Transverse colon (tissue), 4 donors: ENCODE data around the gene SNAPC3. TPM values are rescaled to one million over a fixed set of nuclear protein-coding genes. Genes with fewer than 3 reads are reported as not detected.
A peak's percentile ranks its signal among the peaks of the same experiment; 100 is the strongest.
"Not testable (repeated sequence)": the region's sequence is repeated elsewhere in the genome, so short reads cannot be mapped to it uniquely, and the experiment has no call there.

Experiments used
- DNase-seq: peaks from one replicate; pipeline ENCODE4 v3.0.0-alpha.2; 2019
- H3K27ac ChIP-seq, 4 donors: fragments of 200-600 bp; sonication (generic); 2 replicates each; pipeline ENCODE4 v1.5.1; 2016 to 2018; ENCODE audit warnings: inconsistent platforms in 4 of 4
- H3K27me3 ChIP-seq: fragments of 200-600 bp; sonication (generic); 2 replicates; pipeline ENCODE4 v1.5.1; 2017; ENCODE audit warnings: inconsistent platforms
- H3K36me3 ChIP-seq, 4 donors: fragments of 200-600 bp; sonication (generic); 2 replicates each; pipeline ENCODE4 v1.5.1; 2017 to 2019; ENCODE audit warnings: inconsistent platforms in 4 of 4
- H3K4me1 ChIP-seq, 4 donors: fragments of 200-600 bp; sonication (generic); 2 replicates each; pipeline ENCODE4 v1.5.1; 2017 to 2020; ENCODE audit warnings: inconsistent platforms in 4 of 4
- H3K4me3 ChIP-seq, 4 donors: fragments of 200-600 bp; sonication (generic); 1 replicate in 1 of 4; 2 replicates in 3 of 4; pipeline versions ENCODE4 v1.5.1 to v1.6.1; 2017 to 2019; ENCODE audit warnings: inconsistent platforms in 4 of 4
- H3K9me3 ChIP-seq, 2 donors: fragments of 200-600 bp; sonication (generic); 2 replicates each; pipeline ENCODE4 v1.5.1; 2017 to 2019; ENCODE audit warnings: inconsistent platforms in 2 of 2
- CTCF ChIP-seq, 5 experiments: fragments of 200-600 bp in 3 of 5; fragments of 450-650 bp in 2 of 5; sonication (generic) in 3 of 5; IDR thresholded peaks; 1 replicate in 2 of 5; 2 replicates in 3 of 5; pipeline ENCODE4 v1.5.1; 2016 to 2017; ENCODE audit warnings: antibody characterized with exemption in 5 of 5, inconsistent platforms in 3 of 5, mild to moderate bottlenecking in 2 of 5, moderate library complexity in 1 of 5
- EP300 ChIP-seq: sonication (generic); formaldehyde crosslinking; IDR thresholded peaks from one replicate; pipeline ENCODE4 v1.6.1; 2017; ENCODE audit warnings: antibody characterized with exemption, low read depth
- POLR2A ChIP-seq: fragments of 450-650 bp; IDR thresholded peaks from one replicate; pipeline ENCODE4 v1.6.1; 2016; ENCODE audit warnings: antibody characterized with exemption, mild to moderate bottlenecking, moderate library complexity
- POLR2AphosphoS5 ChIP-seq, 3 donors: sonication (generic); formaldehyde crosslinking; IDR thresholded peaks; one replicate each; pipeline ENCODE4 v1.6.1; 2016; ENCODE audit warnings: antibody characterized with exemption in 3 of 3
- WGBS, 2 donors: methylation state at CpG; one replicate each; pipeline ENCODE4 v1.1.5; 2018; ENCODE audit warnings: low coverage in 1 of 2; 5-methylcytosine and 5-hydroxymethylcytosine counted together
- in situ Hi-C, 4 donors: fragments of 200-750 bp; cut with MboI; loops; one replicate each; pipeline versions ENCODE4 v1.15.0 to v1.15.1; 2017; ENCODE audit warnings: low sequenced_read_pairs in 3 of 4, low pct_ligation_motif_present in 1 of 4, low pct_unique_long_range_greater_than_20kb in 1 of 4
- intact Hi-C: fragments of 100-400 bp; cut with DNase I; formaldehyde crosslinking; loops from one replicate; pipeline ENCODE4 v1.15.1; 2023; ENCODE audit warnings: low total_unique reads
- total RNA-seq, 4 donors: library from RNA; depleted of rRNA; stranded (reverse); fragments of >200 nt; gene quantifications; one replicate each; pipeline ENCODE4 v1.1.0, GENCODE V29; 2016

SNAPC3 gene
- total RNA-seq, 4 donors from 2014 or later: 44.9 to 70.7 (median 52.5) TPM

DNA sequence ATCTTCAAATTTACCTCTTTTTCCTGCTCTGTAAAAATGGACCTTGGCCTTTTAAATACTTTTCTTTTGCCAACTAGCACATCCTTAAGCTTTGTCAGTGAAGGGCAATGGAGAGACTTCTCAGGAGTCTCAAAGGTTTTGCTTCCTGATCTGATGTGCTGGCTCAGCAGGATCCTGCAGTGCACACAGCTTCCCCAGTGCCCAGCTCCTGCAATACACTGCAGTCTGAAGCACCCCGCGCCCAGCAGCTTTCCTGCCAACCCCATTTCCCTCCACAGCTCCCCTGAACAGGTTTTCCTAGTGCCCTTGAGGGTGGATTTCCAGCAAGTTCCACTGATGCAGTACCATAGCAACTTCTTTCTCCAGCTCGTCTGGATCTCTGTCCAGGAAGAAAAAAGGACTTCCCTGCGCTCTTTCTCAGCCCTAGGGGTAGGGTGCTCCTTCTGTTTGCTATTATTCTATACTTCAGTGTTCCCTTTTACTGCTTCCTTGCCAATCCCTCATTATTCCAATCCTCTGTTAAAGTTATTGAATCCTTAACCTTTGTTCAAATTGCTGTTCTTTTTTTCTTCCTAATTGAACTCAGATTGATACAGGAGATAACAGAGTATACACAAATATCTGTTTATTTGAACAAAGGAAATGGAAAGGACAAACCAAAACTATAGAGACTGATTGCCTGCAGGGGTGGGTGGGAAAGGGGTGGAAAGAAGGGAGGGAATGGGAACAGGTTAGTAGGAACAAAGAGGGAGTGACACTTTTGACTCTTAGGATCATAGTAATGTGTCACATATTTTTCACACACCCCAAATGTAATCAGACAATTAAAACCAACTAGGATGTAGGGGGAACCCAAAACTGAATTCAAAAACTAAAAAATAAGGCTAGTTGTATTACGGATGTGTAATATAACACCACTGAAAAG lies 8.5 kb downstream of the SNAPC3 start:
- H3K4me1 ChIP-seq: peaks cover 6 to 60% (median 35%) of the 10 kb centered on the region in 4 donors
- in situ Hi-C loops: no loop called here

GRCh38 chr9:15433191-15433590 lies 10.5 kb downstream of the SNAPC3 start:
- intact Hi-C loops (no loop called here), in situ Hi-C loops (no loop called here)
- H3K4me3 ChIP-seq: no peak overlapping the region
- peak overlapping the region in 1 of 4 donors; percentile 19 for H3K27ac ChIP-seq
- WGBS, 2 donors: 80 to 88% methylated on average over 4 of the region's 4 CpGs
- peaks cover 3 to 43% (median 26%) of the 10 kb centered on the region in 4 donors for H3K4me1 ChIP-seq
- H3K27me3 ChIP-seq: no peaks in the 10 kb centered on the region
- no peaks in the 10 kb centered on the region for H3K9me3 ChIP-seq
- peaks cover 0 to 29% (median 7%) of the 10 kb centered on the region in 4 donors for H3K36me3 ChIP-seq
- DNase-seq: no peak
- TF ChIP-seq POLR2A (no peak), POLR2AphosphoS5 (IDR thresholded peaks at IDR 0.05) (no peak)

More for the DNA sequence above, 8.5 kb downstream of the SNAPC3 start:
- H3K27ac ChIP-seq: peak overlapping the region; percentile 69 to 84 (median 80)
- intact Hi-C loops: no loop called here
- H3K36me3 ChIP-seq: peaks cover 0 to 28% (median 7%) of the 10 kb centered on the region in 4 donors
- no peaks in the 10 kb centered on the region for H3K27me3 ChIP-seq
- no peaks in the 10 kb centered on the region for H3K9me3 ChIP-seq
- peak; percentile 41 for DNase-seq
- TF ChIP-seq CTCF (IDR thresholded peaks at IDR 0.05): no peak
- TF ChIP-seq EP300: no peak
- TF ChIP-seq POLR2A: no peak
- no peak for TF ChIP-seq POLR2AphosphoS5 (IDR thresholded peaks at IDR 0.05)
- 31 to 55% methylated on average over 4 to 5 of the region's 5 CpGs for WGBS, 2 donors
- H3K4me3 ChIP-seq: no peak overlapping the region

GRCh38 chr9:15433661-15434060 lies 11.0 kb downstream of the SNAPC3 start:
- Histone ChIP-seq H3K4me1 (peaks cover 3 to 43% (median 26%) of the 10 kb centered on the region in 4 donors), H3K9me3 (no peaks in the 10 kb centered on the region), H3K36me3 (peaks cover 0 to 33% (median 9%) of the 10 kb centered on the region in 4 donors), H3K27ac (peak overlapping the region in 1 of 4 donors; percentile 19), H3K4me3 (no peak overlapping the region), H3K27me3 (no peaks in the 10 kb centered on the region)
- in situ Hi-C loops (no loop called here), intact Hi-C loops (no loop called here)
- no peak for TF ChIP-seq POLR2A
- no peak for TF ChIP-seq EP300
- no peak for TF ChIP-seq POLR2AphosphoS5 (IDR thresholded peaks at IDR 0.05)
- TF ChIP-seq CTCF (IDR thresholded peaks at IDR 0.05): no peak
- DNase-seq: no peak
- WGBS, 2 donors: 83 to 86% methylated on average over 3 of the region's 3 CpGs

GRCh38 chr9:15438891-15439290 lies 16.2 kb downstream of the SNAPC3 start:
- WGBS, 2 donors: 97 to 98% methylated on average over 7 of the region's 7 CpGs
- Histone ChIP-seq H3K4me3 (no peak overlapping the region), H3K27ac (no peak overlapping the region), H3K4me1 (peaks cover 0 to 5% (median 0%) of the 10 kb centered on the region in 4 donors), H3K27me3 (no peaks in the 10 kb centered on the region), H3K9me3 (no peaks in the 10 kb centered on the region), H3K36me3 (peaks cover 0 to 44% (median 14%) of the 10 kb centered on the region in 4 donors)
- TF ChIP-seq CTCF (IDR thresholded peaks at IDR 0.05) (no peak), POLR2AphosphoS5 (IDR thresholded peaks at IDR 0.05) (no peak), EP300 (no peak), POLR2A (no peak)
- DNase-seq: no peak
- in situ Hi-C loops: no loop called here
- intact Hi-C loops: no loop called here

GRCh38 chr9:15441841-15442240 lies 19.2 kb downstream of the SNAPC3 start:
- H3K27ac ChIP-seq, in situ Hi-C loops, DNase-seq, H3K27me3 ChIP-seq, H3K4me1 ChIP-seq, intact Hi-C loops, H3K9me3 ChIP-seq, H3K4me3 ChIP-seq: not testable (repeated sequence)
- peaks cover 0 to 62% (median 18%) of the 10 kb centered on the region in 4 donors for H3K36me3 ChIP-seq
- no CpG with 5 or more reads among the region's 29 CpGs for WGBS, 2 donors

DNA sequence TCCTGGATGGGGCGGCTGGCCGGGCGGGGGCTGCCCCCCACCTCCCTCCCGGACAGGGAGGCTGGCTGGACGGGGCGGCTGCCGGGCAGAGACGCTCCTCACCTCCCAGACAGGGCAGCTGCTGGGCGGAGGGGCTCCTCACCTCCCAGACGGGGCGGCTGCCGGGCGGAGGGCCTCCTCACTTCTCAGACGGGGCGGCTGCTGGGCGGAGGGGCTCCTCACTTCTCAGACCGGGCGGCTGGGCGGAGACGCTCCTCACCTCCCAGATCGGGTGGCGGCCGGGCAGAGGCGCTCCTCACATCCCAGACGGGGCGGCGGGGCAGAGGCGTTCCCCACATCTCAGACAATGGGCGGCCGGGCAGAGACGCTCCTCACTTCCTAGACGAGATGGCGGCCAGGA lies 19.6 kb downstream of the SNAPC3 start:
- DNase-seq, intact Hi-C loops, H3K27me3 ChIP-seq, H3K4me3 ChIP-seq, H3K27ac ChIP-seq, H3K9me3 ChIP-seq, H3K4me1 ChIP-seq, in situ Hi-C loops: not testable (repeated sequence)
- 99% methylated on average over 30 of the region's 33 CpGs; no CpG with 5 or more reads in 1 of the 2 donors for WGBS, 2 donors
- peaks cover 0 to 62% (median 18%) of the 10 kb centered on the region in 4 donors for H3K36me3 ChIP-seq
